K562 (cell line): ENCODE results near the gene COQ8B. TPM values are rescaled to one million over a fixed set of nuclear protein-coding genes. Genes with fewer than 3 reads are reported as not detected.

Experiments used
- ATAC-seq: fragments of 200-7000 bp; cut with Tn5 transposase; 3 replicates; pipeline ENCODE4 v1.9.1; 2020; ENCODE audit warnings: moderate library complexity
- BruUV-seq: library from RNA; stranded (reverse); fragments of 400-500 nt; replicated peaks from 2 replicates; lab custom pipeline; 2021; lab: Mats Ljungman, UMichigan
- CTCF ChIA-PET: fragments of 300-600 bp; formaldehyde crosslinking; extraction: SDS; loops from one replicate; lab custom pipeline; 2021; ENCODE audit warnings: low intra/inter-chr PET ratio; lab: Yijun Ruan, JAX
- POLR2A ChIA-PET: fragments of 300-600, 350-650 bp; sonication (Branson Sonifier 250); formaldehyde crosslinking; extraction: SDS; loops from one replicate; lab custom pipeline; 2021; ENCODE audit warnings: antibody characterized with exemption, inconsistent platforms; lab: Yijun Ruan, JAX
- DNase-seq, 4 experiments: peaks; one replicate each; pipeline versions ENCODE4 v3.0.0 to v3.0.0-alpha.2; 2011 to 2018; ENCODE audit warnings: low spot score in 3 of 4, mixed read lengths in 3 of 4; ENCODE audit errors: extremely low read depth in 1 of 4
- FAIRE-seq: peaks from 2 replicates; lab custom pipeline; 2011; peaks lifted over from hg19 to GRCh38; lab: Jason Lieb, UNC
- H2AFZ ChIP-seq: 2 replicates; pipeline ENCODE4 v1.6.0; 2011; ENCODE audit warnings: low read depth, low read length, control low read depth, inconsistent platforms
- H3K27ac ChIP-seq: fragments of 200-600 bp; 3 replicates; pipeline ENCODE4 v1.8.0; 2011; ENCODE audit warnings: low read depth, mild to moderate bottlenecking, control low read depth, inconsistent platforms, low read length, moderate library complexity, mixed read lengths; ENCODE audit errors: extremely low read depth
- H3K27me3 ChIP-seq, 2 experiments: fragments of 300-600 bp in 1 of 2; 2 replicates in 1 of 2; 3 replicates in 1 of 2; pipeline versions ENCODE4 v1.6.0 to v1.8.0; 2011; ENCODE audit warnings: inconsistent platforms in 2 of 2, low read length in 2 of 2, mild to moderate bottlenecking in 1 of 2, mixed read lengths in 1 of 2, moderate library complexity in 1 of 2; ENCODE audit not compliant: control insufficient read depth in 2 of 2, insufficient read depth in 2 of 2
- H3K36me3 ChIP-seq: fragments of 300-600 bp; 3 replicates; pipeline ENCODE4 v1.8.0; 2011; ENCODE audit warnings: mild to moderate bottlenecking, low read length, inconsistent platforms; ENCODE audit not compliant: control insufficient read depth, insufficient read depth
- H3K4me1 ChIP-seq, 2 experiments: fragments of 200-600 bp in 1 of 2; replicated peaks in 1 of 2; 2 replicates in 1 of 2; 3 replicates in 1 of 2; pipeline versions ENCODE4 v1.5.1 to v1.8.0; 2011; ENCODE audit warnings: inconsistent platforms in 2 of 2, low read length in 2 of 2, mild to moderate bottlenecking in 1 of 2, mixed read lengths in 1 of 2, moderate library complexity in 1 of 2; ENCODE audit not compliant: control insufficient read depth in 2 of 2, insufficient read depth in 2 of 2
- H3K4me2 ChIP-seq: 2 replicates; pipeline ENCODE4 v1.6.1; 2011; ENCODE audit warnings: low read length, control low read depth, inconsistent platforms, mixed read lengths; ENCODE audit not compliant: insufficient read depth
- H3K4me3 ChIP-seq: fragments of 200-600 bp; sonication (generic), shearing (Covaris generic); 2 replicates; pipeline ENCODE4 v1.5.1; 2016; ENCODE audit warnings: control low read depth, inconsistent platforms
- H3K79me2 ChIP-seq: fragments of 200-600 bp; 3 replicates; pipeline ENCODE4 v1.8.0; 2011; ENCODE audit warnings: low read length, inconsistent platforms; ENCODE audit not compliant: control insufficient read depth, insufficient read depth
- H3K9ac ChIP-seq, 2 experiments: 2 replicates each; pipeline versions ENCODE4 v1.6.0 to v1.6.1; 2011; ENCODE audit warnings: low read depth in 2 of 2, low read length in 2 of 2, control low read depth in 1 of 2, inconsistent platforms in 1 of 2, mild to moderate bottlenecking in 1 of 2, mixed read lengths in 1 of 2; ENCODE audit not compliant: insufficient read depth in 1 of 2
- H3K9me1 ChIP-seq: one replicate; pipeline ENCODE4 v1.6.0; 2011; ENCODE audit warnings: inconsistent platforms, mild to moderate bottlenecking, low read length, moderate library complexity; ENCODE audit not compliant: control insufficient read depth, insufficient read depth
- H3K9me3 ChIP-seq: replicated peaks from 2 replicates; pipeline ENCODE4 v1.5.1; 2011; ENCODE audit warnings: low read depth, low read length, inconsistent platforms; ENCODE audit not compliant: control insufficient read depth, insufficient read depth
- H4K20me1 ChIP-seq: replicated peaks from 2 replicates; pipeline ENCODE4 v1.6.1; 2011; ENCODE audit warnings: low read length, inconsistent platforms, mixed read lengths; ENCODE audit not compliant: control insufficient read depth, insufficient read depth
- FOXA1 ChIP-seq: fragments of 450-650 bp; IDR thresholded peaks from 2 replicates; pipeline ENCODE4 v1.6.1; 2016; ENCODE audit warnings: mild to moderate bottlenecking, borderline replicate concordance
- FOXJ3 ChIP-seq: sonication (generic); formaldehyde crosslinking; IDR thresholded peaks from 2 replicates; pipeline ENCODE4 v1.4.0; 2020; ENCODE audit warnings: mild to moderate bottlenecking, missing genetic modification reagents
- HEY1 ChIP-seq: fragments of 250-450 bp; sonication (Bioruptor Pico); IDR thresholded peaks from 2 replicates; pipeline ENCODE4 v1.5.0; 2020; ENCODE audit warnings: mild to moderate bottlenecking, moderate library complexity, borderline replicate concordance
- NCOA1 ChIP-seq: fragments of 450-650 bp; IDR thresholded peaks from 2 replicates; pipeline ENCODE4 v1.6.1; 2016; ENCODE audit warnings: low read depth
- SMARCB1 ChIP-seq: IDR thresholded peaks from 2 replicates; pipeline ENCODE4 v1.6.1; 2011; ENCODE audit warnings: improper control_type of control experiment, low read depth; ENCODE audit not compliant: insufficient read length
- VEZF1 ChIP-seq: fragments of 200-800 bp; sonication (Bioruptor generic); IDR thresholded peaks from 2 replicates; pipeline ENCODE4 v1.6.1; 2017; ENCODE audit warnings: missing genetic modification characterization, missing compliant biosample characterization
- ZNF133 ChIP-seq: fragments of 250-450 bp; sonication (Bioruptor Pico); IDR thresholded peaks from 2 replicates; pipeline ENCODE4 v1.4.0; 2020; ENCODE audit warnings: mild to moderate bottlenecking
- ZNF639 ChIP-seq, 2 experiments: fragments of 200-800 bp in 1 of 2; sonication (Bioruptor generic) in 1 of 2; sonication (generic) in 1 of 2; formaldehyde crosslinking in 1 of 2; IDR thresholded peaks in 1 of 2; conservative IDR thresholded peaks in 1 of 2; 2 replicates each; pipeline versions ENCODE4 v1.5.0 to v1.6.1; 2016 to 2020; ENCODE audit warnings: missing compliant biosample characterization in 1 of 2, missing genetic modification characterization in 1 of 2, missing genetic modification reagents in 1 of 2
- WGBS: fragments of 100-300 bp; shearing (Covaris generic); methylation state at CpG from one replicate; pipeline ENCODE4 v1.1.6; 2016; ENCODE audit warnings: low coverage, mixed read lengths; ENCODE audit not compliant: insufficient coverage; ENCODE audit errors: missing lambda C conversion rate; 5-methylcytosine and 5-hydroxymethylcytosine counted together
- in situ Hi-C: fragments of 300-500 bp; cut with MboI; formaldehyde crosslinking; loops from 4 replicates; pipeline ENCODE4 v1.15.0; 2018; ENCODE audit warnings: inconsistent platforms, mixed read lengths
- intact Hi-C: fragments of 100-400 bp; cut with micrococcal nuclease; formaldehyde crosslinking; loops from 2 replicates; pipeline ENCODE4 v1.14.2; 2022
- polyA plus RNA-seq, 8 experiments: library from polyadenylated mRNA; depleted of rRNA in 4 of 8; stranded (reverse) in 5 of 8; unstranded in 3 of 8; fragments of >200 nt; fragmentation: Nextera tagmentation in 2 of 8; fragmentation: Illumina TruSeq in 1 of 8; extraction: Ambion mirVana in 2 of 8; extraction: Trizol in 1 of 8; gene quantifications; 2 replicates each; pipeline versions ENCODE4 v1.2.1 to v1.2.3, GENCODE V29; 2011 to 2014; ENCODE audit warnings: inconsistent platforms in 1 of 8, missing spikeins in 1 of 8
- total RNA-seq, 7 experiments: library from RNA; depleted of rRNA in 6 of 7; stranded (reverse); fragments of >200 nt in 6 of 7; fragmentation: Illumina TruSeq in 2 of 7; extraction: Trizol in 2 of 7; gene quantifications; 2 replicates each; pipeline versions ENCODE4 v1.2.1 to v1.2.3, GENCODE V29; 2011 to 2021; ENCODE audit warnings: low replicate concordance in 1 of 7
- TF ChIP-seq, protein P1 (sequence below): fragments of 450-650 bp; IDR thresholded peaks from 2 replicates; pipeline ENCODE4 v1.6.1; 2017; ENCODE audit warnings: antibody characterized with exemption, mild to moderate bottlenecking
- TF ChIP-seq, protein P2 (sequence below): fragments of 200-800 bp; sonication (Bioruptor generic); IDR thresholded peaks from 2 replicates; pipeline ENCODE4 v1.6.1; 2017; ENCODE audit warnings: missing genetic modification characterization, missing compliant biosample characterization

COQ8B gene
- total and polyA plus RNA-seq, 9 of the 15 experiments (the other 6 are each of a cell fraction or from before 2014, with no cell fraction given), result 0.41 to 32.3 (median 12.9) TPM

DNA sequence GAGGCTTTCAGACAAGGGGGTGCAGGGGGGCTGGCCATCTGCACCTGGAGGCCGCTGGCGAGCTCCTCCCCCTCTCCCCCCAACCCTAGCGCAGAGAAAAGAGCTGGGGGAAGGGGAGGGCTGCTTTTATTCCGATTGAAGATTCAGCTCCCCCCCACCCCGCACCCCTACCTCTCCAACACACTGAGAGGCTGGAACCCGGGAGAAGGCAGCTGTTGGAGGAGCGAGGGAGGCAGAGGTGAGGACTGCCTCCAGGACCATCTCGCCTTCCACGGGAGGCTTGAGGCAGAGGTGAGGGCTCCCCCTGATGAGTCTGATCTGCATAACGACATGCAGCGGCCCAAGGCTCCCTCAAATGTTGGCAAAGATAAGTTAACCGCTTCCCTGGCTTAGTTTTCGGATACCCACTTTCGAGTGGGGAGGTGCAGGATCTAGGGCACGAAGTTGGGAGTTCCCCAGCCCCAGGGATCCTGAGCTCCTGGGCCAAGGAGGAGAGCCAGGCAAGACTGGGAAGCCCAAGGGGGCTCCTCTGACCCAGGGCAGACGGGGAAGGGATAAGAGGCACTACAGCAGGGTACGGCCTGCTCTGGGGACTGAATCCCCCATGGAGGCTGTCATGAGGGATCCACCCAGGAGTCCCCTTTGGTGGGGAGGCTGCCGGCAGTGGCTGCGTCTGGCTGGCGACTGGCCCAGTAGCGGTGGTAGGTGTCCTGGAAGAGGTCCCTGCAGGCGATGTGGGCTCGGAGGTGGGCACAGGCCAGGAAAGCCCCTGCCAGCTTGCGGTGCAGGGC lies 25.1 kb downstream of the COQ8B start:
- peak overlapping the region; percentile 99 for H2AFZ ChIP-seq
- peak overlapping the region; percentile 65 for H3K4me3 ChIP-seq
- ATAC-seq, result peak; percentile 9; the same call in 2 of the 3 replicates
- H3K27ac ChIP-seq, result peak overlapping the region; percentile 97
- ChIA-PET CTCF (interaction anchor here (0.7 kb wide), 1 partner anchor 576 kb away, joined by 3 read pairs; no protein-coding TSS in a partner anchor), POLR2A (interaction anchor here (0.6 to 1.8 kb wide), 5 partner anchors 8 to 112 kb away, joined by 3 to 6 read pairs (median 3); no protein-coding TSS in a partner anchor)
- 0 out of 2 replicates have a peak, but pooled peaks cover 4% of the 10 kb centered on the region for H4K20me1 ChIP-seq
- peaks cover 36% of the 10 kb centered on the region for H3K79me2 ChIP-seq
- 55% methylated on average over 16 of the region's 24 CpGs for WGBS
- no peaks in the 10 kb centered on the region for H3K9me3 ChIP-seq
- no peaks in the 10 kb centered on the region for H3K27me3 ChIP-seq
- H3K9me1 ChIP-seq, result peaks cover 6% of the 10 kb centered on the region
- peaks cover 39 to 56% of the 10 kb centered on the region in 2 experiments for H3K4me1 ChIP-seq
- BruUV-seq, result no TSS peak
- FAIRE-seq, result peak; percentile 75
- peak overlapping the region; percentile 78 for H3K4me2 ChIP-seq
- H3K36me3 ChIP-seq, result peaks cover 25% of the 10 kb centered on the region; the same call in 2 of the 3 replicates
- peak in 2 of 4 experiments; percentile 54 to 66 for DNase-seq
- intact Hi-C loops (loop anchor here (2.0 kb wide), 1 partner anchor 25 kb away; no protein-coding TSS in a partner anchor), in situ Hi-C loops (no loop called here)
- H3K9ac ChIP-seq, result peak overlapping the region; percentile 73 to 92
- TF ChIP-seq FOXA1 (no peak), NCOA1 (no peak), HEY1 (CRISPR knock-in tag) (no peak), VEZF1 (CRISPR knock-in tag) (peak; percentile 13; the same call in 1 of the 2 replicates), ZNF133 (no peak), FOXJ3 (no peak), ZNF639 (CRISPR knock-in tag; conservative IDR thresholded peaks at IDR 0.05 in 1 of 2, IDR thresholded peaks at IDR 0.05 in 1 of 2) (no peak; a peak in 1 of 4 replicates), SMARCB1 (no peak)
- TF ChIP-seq, protein P1, sequence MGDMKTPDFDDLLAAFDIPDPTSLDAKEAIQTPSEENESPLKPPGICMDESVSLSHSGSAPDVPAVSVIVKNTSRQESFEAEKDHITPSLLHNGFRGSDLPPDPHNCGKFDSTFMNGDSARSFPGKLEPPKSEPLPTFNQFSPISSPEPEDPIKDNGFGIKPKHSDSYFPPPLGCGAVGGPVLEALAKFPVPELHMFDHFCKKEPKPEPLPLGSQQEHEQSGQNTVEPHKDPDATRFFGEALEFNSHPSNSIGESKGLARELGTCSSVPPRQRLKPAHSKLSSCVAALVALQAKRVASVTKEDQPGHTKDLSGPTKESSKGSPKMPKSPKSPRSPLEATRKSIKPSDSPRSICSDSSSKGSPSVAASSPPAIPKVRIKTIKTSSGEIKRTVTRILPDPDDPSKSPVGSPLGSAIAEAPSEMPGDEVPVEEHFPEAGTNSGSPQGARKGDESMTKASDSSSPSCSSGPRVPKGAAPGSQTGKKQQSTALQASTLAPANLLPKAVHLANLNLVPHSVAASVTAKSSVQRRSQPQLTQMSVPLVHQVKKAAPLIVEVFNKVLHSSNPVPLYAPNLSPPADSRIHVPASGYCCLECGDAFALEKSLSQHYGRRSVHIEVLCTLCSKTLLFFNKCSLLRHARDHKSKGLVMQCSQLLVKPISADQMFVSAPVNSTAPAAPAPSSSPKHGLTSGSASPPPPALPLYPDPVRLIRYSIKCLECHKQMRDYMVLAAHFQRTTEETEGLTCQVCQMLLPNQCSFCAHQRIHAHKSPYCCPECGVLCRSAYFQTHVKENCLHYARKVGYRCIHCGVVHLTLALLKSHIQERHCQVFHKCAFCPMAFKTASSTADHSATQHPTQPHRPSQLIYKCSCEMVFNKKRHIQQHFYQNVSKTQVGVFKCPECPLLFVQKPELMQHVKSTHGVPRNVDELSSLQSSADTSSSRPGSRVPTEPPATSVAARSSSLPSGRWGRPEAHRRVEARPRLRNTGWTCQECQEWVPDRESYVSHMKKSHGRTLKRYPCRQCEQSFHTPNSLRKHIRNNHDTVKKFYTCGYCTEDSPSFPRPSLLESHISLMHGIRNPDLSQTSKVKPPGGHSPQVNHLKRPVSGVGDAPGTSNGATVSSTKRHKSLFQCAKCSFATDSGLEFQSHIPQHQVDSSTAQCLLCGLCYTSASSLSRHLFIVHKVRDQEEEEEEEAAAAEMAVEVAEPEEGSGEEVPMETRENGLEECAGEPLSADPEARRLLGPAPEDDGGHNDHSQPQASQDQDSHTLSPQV, result peak; percentile 76
- TF ChIP-seq, protein P2, sequence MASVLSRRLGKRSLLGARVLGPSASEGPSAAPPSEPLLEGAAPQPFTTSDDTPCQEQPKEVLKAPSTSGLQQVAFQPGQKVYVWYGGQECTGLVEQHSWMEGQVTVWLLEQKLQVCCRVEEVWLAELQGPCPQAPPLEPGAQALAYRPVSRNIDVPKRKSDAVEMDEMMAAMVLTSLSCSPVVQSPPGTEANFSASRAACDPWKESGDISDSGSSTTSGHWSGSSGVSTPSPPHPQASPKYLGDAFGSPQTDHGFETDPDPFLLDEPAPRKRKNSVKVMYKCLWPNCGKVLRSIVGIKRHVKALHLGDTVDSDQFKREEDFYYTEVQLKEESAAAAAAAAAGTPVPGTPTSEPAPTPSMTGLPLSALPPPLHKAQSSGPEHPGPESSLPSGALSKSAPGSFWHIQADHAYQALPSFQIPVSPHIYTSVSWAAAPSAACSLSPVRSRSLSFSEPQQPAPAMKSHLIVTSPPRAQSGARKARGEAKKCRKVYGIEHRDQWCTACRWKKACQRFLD (CRISPR knock-in tag), result peak; percentile 58; the same call in 1 of the 2 replicates
